Activated CD8-positive, alpha-beta memory T cell treated with anti-CD3 and anti-CD28 coated beads, Interleukin-2, amount 50 U/mL, for 24 hours (primary cell): ENCODE results near the gene HACD3.

ENCODE experiments used
- DNase-seq: peaks from one replicate; pipeline ENCODE4 v3.0.0-alpha.2; 2020; ENCODE audit errors: extremely low read depth

Gene HACD3, protein sequence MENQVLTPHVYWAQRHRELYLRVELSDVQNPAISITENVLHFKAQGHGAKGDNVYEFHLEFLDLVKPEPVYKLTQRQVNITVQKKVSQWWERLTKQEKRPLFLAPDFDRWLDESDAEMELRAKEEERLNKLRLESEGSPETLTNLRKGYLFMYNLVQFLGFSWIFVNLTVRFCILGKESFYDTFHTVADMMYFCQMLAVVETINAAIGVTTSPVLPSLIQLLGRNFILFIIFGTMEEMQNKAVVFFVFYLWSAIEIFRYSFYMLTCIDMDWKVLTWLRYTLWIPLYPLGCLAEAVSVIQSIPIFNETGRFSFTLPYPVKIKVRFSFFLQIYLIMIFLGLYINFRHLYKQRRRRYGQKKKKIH

DNA sequence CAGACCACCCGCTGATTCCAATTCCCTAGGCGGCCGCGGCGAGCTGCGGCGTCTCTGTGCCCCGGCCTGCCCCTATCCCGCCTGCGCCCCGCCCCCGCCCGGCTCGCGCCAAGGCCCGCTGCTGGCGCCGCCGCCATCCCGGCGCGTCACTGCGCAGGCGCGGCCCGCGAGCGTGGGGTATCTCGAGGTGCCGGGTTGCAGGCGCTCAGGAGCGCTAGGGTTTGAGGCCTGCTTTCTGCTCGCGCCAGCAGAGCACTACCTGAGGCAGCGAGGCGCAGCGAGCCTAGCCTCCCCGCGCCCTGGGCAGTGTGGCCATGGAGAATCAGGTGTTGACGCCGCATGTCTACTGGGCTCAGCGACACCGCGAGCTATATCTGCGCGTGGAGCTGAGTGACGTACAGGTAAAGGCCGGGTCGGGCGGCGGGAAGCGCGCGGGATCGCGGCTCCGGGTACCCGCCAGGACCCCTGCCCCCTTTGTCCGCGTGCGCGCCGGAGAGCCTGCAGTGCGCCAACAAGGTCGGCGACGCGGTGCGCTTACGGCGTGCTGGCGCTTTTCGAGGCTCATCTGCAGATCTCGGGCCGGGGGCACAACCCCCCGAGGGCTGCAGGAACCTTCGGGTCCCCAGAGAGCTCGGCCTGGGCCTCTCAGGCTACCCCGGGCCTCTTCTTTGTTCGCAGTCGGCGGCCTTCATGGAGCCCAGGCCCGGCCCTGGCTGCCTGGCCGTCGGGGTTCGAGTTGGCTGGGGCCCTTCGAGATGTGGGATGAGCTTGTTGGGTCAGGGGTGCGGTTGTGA lies at the start of gene HACD3:
Gene HACD3, plus strand, starts transcription at position 146 of the 794 bp plus-strand sequence. Its CDS starts 169 bp downstream, at position 315.
- peak; percentile 66 for DNase-seq

DNA sequence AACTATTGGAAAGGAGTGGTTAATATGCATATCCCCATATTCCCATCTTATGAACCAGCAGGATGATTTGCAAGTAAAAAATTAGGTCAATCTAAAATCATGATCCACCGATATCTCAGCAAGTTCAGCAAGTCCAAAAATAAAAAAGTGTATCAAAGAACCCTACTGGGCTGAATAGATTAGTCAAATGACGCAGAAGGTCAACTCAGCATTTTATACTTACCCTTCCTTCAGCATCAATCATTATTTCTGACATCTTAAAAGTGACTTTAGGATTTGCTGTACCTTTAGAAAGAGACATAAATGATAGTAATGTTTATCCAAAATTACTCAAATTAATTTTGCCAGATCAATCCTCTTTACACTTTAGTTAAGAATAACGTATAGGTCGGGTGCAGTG lies 45.4 kb upstream of the HACD3 start:
- DNase-seq: no peak

DNA sequence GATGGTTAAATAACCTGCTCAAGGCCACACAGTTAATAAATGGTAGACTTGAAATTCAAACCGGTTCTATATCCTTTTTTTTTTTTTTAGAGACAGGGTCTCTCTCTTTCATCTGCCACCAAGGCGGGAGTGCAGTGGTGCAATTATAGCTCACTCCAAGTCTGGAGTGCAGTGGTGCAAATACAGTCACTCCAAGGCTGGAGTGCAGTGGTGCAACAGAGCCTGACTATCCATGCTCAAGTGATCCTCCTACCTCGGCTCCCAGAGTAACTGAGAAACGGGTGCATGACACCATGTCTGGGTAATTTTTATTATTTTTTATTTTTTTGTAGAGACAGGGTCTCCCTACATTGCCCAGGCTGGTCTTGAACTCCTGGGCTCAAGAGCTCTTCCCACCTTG lies 36.2 kb upstream of the HACD3 start:
- no peak for DNase-seq

DNA sequence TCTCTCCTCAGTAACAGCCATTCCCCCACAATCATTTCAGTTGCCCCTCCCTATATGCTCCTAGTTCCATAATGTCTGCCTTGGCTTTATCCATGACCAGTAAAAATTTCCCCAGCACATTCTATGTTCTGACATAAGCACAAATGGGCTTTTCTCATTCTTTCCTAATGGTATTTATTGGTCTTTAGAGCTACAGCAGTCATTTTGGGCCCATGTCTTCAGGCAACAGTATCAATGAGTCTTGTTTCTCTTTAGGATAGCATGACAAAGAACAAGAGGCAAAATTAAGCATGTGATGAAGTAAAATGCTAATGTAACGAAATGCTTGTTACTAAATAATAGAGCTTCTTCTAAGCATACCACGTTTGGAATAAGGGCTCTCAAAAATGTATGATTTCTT lies 20.9 kb upstream of the HACD3 start:
- no peak for DNase-seq

DNA sequence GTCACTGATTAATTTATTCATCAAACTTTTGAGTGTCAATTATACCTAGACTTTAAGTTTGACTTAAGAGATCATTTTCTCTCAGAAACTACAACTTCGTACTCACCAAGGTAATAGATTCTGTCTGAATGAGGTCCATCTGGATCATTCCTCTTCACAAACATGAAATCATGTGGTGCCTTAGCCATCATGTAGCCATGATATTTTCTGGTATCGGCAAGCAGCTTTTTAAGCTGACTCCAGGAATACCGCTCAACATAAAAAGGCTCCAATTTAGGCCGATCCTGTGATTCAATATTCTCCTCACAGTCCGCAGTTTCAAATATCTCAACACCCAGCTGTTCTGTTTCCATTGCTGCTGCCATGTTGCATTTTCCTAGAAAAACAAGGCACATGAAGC lies 18.1 kb upstream of the HACD3 start:
- no peak for DNase-seq

DNA sequence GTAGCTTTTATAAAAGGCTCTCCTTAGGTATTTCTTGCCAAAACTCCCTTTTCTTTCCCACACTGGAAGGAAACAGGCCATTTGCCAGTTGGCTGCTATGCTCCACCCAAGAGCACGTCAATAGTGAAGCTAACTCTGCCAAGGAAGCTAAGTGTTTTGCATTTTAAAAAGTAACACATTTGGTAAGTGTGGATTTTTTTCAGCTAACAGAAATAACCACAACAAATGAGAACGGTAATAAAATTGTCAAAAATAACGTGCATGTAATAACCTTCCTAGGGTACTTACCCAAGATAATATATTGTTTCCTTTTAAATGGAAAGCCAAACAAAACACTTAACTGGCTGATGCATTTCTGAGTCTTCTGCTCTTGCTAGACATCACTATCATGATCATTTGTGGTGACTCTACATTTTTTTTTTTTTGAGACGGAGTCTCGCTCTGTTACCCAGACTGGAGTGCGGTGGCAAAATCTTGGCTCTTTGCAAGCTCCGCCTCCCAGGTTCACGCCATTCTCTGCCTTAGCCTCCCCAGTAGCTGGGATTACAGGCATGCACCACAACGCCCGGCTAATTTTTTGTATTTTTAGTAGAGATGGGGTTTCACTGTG lies 17.4 kb upstream of the HACD3 start:
- no peak for DNase-seq

DNA sequence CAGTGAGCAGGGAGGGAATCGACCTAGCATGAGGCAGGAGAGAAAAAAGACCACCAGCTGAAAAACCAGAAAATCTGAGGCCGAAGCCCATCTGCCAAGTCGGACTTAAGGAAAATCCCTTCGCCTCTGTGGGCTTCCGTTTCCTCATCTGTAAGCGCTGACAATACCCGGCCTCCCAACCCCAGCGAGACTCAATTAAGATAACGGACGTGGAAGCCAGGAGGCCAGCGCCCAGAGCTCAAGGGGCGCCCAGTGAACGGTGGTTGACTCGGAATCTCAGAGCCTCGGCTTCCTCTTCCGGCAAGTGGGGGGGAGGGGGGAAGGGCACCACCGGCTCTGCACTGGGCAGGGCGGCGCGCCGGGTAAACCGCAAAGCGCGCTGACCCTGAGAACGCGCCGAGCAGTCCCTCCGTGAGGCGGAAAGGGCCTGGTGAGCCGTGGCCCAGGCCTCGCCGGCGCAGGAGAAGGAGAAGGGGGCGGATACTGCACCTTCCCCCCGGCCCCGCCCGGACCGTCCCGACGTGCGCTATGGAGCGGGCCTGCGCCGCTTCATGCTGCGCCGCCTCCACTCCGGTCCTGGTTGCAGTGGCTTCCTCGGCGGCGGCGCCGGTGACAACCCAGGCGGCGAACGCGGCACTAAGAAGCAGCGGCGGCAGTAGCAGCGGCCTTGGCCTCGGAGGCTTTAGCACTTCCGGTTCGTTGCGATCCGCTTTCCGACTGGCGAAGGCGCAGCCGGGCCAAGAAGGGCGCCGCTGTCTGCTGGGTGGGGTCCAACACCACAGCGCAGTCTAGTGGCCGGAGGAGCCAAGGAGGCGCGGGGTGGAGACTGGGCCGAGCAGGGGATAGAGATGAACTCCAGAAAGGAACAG lies 13.0 kb upstream of the HACD3 start, which contains the start of gene DPP8:
Gene DPP8, minus strand, starts transcription at position 693 of the 869 bp plus-strand sequence. CDS start 5,136 bp downstream, outside the sequence.
- DNase-seq: peak; percentile 93

DNA sequence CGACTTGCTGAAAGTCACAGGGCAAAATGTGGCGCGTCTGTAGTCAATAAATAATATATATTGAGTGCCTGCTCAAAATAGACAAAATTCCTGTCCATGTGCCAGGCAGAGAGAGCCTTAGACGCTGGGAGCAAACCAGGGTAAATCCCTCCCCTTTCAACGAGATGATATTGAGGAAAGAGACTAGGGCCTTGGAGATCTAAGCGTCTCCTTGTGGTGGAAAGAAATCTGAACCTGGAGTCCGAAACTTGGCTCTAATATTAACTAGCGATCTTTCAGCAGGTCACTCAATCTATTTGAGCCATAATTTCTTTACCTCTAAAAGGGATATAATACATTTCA lies 12.4 kb upstream of the HACD3 start:
- DNase-seq: no peak

DNA sequence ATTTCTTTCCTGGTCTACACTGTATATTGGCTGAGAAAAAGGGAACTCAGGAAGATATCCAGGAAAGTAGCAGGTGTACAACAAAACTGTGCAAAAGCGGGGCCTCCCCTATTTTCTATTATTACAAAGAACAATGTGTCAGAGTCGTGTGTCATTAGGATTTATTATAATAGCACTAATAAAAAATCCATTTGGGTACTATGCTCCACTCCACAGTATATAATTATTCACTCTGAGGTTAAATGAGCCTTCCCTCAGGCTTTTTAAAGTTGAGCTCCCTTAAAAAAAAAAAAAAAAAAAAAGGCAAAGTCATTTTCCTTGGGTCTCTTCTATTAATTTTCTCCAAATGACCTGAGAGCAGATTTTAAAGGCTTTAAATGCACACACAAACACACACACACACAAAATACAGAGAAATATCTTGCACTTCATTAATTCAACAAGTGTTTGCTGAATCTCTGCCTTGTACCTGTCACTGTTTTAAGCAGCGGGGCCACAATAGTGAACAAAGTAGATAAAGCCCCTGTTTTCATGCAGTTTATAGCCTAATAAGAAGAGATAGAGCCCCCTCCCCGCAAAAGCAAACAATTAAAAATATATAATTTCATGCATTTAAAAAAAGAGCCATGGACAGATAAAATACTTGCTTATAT lies 11.5 kb upstream of the HACD3 start:
- DNase-seq: no peak

DNA sequence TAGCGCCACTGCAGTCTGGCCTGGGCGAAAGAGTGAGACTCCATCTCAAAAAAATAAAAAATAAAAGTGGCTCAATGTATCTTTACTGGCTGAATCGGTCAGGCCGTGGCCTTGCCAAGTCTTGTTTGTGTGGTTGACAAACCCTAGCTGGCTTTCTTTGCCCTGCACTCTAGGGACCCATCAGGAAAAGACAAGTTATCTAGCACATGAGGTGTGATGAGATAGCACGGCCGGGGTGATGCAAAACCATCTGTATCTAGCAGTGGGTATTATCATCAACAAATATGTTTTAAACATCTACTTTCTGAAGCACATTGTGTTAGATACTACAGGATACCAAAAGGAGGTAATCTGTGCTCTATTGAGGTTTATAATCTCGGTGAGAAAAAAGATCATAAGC lies 8.9 kb upstream of the HACD3 start:
- no peak for DNase-seq

DNA sequence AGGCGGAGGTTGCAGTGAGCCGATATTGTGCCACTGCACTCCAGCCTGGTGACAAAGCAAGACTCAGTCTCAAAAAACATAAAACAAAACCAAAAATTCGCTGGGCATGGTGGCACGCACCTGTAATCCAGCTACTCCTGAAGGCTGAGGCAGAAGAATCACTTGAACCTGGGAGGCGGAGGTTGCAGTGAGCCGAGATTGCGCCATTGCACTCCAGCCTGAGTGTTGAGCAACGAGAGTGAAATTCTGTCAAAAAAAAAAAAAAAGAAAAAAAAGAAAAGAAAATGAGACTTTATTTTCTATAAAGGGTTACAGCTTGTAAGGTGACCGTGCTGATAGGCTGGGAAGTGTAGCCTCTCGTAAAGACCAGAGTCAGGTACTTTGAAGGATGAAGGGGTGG lies 6.0 kb upstream of the HACD3 start:
- no peak for DNase-seq

DNA sequence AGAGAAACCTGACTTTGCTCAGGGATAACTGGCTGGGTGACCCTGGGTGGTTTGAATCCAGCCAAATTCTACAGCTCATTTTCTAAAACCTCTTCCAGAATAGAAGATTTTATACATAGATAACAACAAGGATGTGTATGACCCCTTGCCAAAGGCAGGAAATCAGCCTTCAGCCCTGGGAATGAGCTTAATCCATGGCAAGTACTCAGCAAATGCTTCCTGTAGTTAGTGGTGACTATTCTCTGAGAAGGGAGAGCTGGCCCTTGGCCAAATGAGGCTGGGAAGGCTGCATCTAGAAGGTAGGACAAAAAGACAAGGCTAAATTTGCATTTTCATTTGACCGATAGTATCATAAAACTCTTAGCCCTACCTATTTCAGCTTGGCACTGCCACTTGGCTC lies 4.6 kb upstream of the HACD3 start:
- DNase-seq: no peak

DNA sequence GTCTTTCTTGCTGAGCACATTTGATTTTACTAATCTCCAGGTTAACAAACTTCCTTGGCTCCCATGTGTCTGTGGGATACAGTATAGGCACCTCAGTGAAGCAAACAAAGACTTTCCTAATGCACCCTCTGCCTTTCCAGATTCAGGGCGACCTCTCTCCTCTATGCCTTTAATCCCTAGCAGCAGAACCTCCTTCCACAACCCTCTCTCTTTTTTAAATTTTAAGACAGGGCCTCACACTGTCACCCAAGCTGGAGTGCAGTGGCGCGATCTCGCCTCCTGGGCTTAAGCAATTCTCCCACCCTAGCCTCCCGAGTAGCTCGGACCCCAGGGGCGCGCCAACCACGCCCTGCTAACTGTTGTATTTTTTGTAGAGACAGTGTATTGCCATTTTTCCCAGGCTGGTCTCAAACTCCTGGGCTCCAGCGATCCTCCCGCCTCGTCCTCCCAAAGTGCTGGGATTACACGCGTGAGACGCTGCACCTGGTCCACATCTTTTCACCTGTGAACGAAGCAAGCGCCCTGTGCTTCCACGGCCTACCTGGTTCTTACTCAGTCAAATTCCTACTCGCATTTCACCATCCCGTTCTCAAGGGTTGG lies 1.7 kb upstream of the HACD3 start:
- no peak for DNase-seq

DNA sequence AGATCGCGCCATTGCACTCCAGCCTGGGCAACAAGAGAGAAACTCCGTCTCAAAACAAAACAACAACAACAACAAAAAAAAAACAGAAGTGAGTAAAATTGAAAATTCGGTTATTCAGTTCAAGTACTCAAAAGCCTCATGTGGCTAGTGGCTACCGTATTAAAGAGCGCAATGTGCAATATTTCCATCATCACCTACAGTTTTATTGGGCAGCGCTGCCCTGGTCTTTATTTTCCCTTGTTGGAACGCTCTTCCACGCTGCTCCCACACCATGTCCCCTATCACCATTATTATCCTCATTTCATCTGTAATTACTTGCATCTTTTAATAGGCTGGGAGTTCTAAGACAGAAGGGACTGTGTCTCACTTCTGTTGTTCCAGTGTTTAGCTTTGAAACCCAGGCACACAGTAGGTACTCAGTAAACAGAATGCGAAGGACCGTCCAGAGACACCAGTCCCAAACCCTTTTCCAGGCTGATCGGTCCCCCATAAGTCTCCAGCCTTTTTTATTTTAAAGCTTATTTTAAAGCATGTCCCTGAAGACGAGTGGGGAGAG lies 423 bp upstream of the HACD3 start:
- DNase-seq: no peak

DNA sequence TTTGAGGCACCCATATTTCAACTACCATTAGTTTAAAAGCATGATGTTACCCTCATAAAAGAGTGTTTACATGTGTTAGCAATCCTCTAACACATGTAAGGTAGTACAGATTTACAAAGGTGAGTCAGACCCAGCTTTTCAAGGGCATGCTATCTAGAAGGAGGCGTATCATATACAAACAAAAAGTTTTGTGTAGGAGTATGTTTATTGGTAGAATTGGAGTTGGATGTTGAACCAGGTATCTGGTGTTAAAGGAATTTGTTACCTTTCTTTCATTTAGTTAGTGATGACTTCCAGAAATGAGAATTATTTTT lies 2.4 kb downstream of the HACD3 start:
- no peak for DNase-seq

DNA sequence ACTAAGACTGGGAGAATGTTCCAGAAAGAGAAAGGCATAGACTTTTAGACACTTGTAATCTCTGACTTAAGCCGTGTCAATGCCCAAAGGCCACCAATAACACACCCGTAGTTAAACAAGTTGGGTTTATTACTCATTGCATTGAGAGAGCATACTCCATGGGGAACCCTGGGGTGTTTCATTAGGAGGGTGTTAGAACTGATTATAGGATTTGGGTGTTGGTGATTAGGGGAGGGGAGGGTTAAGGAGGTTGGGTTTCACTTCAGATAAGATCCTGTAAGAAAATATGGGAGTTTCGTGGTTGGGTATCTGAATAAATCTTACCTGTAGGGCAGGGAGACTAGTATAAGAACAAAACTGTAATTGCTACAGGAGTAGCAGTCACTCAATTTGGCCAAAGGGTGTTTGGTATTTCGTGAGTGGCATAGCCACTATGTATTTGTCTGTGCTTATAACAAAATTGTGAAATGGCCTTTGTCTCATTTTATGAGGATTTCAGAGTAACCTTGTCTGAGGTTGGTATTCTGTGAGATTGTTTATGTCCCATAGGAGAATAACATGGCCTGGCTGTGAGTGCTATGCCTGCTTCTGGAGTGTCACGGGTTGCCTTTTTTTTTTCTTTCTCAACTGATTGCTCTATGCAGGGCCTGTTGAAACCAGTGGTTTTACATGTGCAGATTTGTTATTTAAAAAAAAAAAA lies 2.9 kb downstream of the HACD3 start:
- no peak for DNase-seq

DNA sequence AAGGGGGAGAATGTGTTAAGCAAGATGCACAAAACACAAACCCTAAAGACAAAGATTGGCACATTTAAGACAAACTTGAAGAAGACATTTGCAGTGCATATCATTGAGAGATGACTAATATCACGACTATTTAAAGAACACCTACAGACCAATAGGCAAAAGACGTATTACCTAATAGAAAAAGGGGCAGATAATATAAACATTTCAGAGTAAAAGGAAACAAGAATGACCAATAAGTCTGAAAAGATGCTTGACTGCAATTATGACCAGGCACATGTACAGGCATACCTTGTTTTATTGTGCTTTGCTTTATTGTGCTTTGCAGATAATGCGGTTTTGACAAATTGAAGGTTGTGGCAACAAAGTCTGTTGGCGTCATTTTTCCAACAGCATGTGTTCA lies 4.9 kb downstream of the HACD3 start:
- DNase-seq: no peak

DNA sequence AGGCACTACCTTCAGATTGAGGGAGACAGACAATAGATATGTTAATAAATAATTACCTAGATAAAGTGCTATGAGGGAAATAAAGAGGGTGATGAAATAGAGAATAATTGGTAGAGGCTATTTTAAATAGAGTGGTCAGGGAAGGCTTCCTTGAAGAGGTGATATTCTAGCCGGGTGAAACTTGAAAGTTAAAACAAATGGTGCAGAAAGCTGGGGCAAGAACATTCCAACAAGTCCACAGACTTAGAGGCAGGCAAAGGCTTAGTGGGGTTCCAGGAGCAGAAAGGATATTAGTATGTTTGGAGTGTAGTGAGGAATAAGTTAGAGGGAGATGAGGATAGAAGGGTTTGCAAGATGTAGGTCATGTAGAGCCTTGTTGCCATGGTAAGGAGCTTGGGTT lies 10.1 kb downstream of the HACD3 start:
- no peak for DNase-seq

DNA sequence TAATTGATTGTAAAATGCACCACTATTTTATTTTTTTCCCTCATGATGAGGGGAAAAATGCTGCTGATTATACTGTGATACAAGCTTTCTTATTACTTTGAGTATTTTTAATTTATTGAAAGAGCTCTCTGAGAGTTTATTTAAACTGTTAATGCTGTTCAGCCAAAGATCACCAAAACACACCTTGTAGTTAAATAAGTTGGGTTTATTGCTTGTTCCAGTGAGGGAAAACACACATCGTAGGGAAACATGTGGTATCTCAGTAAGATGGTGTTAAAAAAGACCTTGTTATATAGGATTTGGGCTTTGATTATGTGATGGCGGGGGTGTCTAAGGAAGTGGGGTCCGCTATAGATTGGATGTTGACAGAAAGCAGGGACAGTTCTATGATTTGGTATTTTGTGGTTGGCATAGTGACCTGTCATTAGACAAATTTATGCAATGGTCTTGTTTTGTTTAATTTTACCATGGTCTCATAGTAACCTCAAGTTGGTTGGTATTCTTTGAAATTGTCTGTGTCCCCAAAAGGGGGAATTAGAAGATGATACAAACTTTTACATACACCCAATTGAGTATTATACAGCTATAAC lies 11.1 kb downstream of the HACD3 start:
- no peak for DNase-seq

DNA sequence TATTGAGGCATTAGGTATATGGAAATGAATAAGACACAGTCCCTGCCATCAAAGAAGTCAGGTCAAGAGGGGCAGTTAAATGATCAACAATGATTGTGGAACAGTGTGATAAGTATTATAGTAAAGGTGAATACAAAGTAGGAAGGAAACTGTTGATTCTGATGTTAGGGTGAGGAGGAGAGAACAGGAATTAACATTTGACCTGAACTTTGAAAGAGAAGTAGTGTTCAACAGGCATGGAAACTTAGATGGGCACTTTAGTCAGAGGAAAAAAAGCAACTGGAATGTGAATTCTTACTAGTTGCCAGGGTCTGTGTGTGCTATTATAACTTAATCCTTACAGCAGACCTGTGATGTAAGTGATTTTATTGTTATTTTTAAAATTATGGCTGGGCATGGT lies 17.6 kb downstream of the HACD3 start:
- DNase-seq: no peak
